ENCODE data around the gene THRB. TPM values are rescaled to one million over a fixed set of nuclear protein-coding genes. Genes with fewer than 3 reads are reported as not detected.

The THRB gene
- total RNA-seq, 1 experiment from 2014 or later = 9.7 TPM

- DNase-seq = no peak
- no peaks in the 10 kb centered on the region for H3K27me3 ChIP-seq (ENCODE audit: insufficient read depth, low read depth)
- no TSS peak for BruUV-seq (replicated peaks)
- intact Hi-C loops (cut with micrococcal nuclease; ENCODE audit: unreplicated experiment) = no loop called here
- H3K4me1 ChIP-seq (replicated peaks; ENCODE audit: insufficient read depth) = no peaks in the 10 kb centered on the region
- H3F3A ChIP-seq (ENCODE audit: insufficient read depth, low read depth) = no peaks in the 10 kb centered on the region
- no peaks in the 10 kb centered on the region for H3K36me3 ChIP-seq (ENCODE audit: low read depth)
- H3K4me3 ChIP-seq = no peak overlapping the region
- H2AFZ ChIP-seq = no peak overlapping the region
- H3K9me3 ChIP-seq (ENCODE audit: insufficient read depth, low read depth) = no peaks in the 10 kb centered on the region
- TF ChIP-seq EZH2 (IDR thresholded peaks at IDR 0.05; ENCODE audit: low read depth) = no peak
- TF ChIP-seq CTCF (conservative IDR thresholded peaks at IDR 0.05) = no peak
- ChIA-PET POLR2A (ENCODE audit: unreplicated experiment) (no interaction called here), CTCF (no interaction called here)
- H4K20me1 ChIP-seq (ENCODE audit: insufficient read depth) = no peaks in the 10 kb centered on the region
- no peaks in the 10 kb centered on the region for H3K79me2 ChIP-seq (ENCODE audit: low read depth)
- H3K4me2 ChIP-seq = no peak overlapping the region
- no peak overlapping the region for H3K27ac ChIP-seq
- H3K9me2 ChIP-seq (ENCODE audit: insufficient read depth) = no peaks in the 10 kb centered on the region
Observed at GRCh38 chr3:24258260-24258659, 236.4 kb downstream of the THRB start.

DNA sequence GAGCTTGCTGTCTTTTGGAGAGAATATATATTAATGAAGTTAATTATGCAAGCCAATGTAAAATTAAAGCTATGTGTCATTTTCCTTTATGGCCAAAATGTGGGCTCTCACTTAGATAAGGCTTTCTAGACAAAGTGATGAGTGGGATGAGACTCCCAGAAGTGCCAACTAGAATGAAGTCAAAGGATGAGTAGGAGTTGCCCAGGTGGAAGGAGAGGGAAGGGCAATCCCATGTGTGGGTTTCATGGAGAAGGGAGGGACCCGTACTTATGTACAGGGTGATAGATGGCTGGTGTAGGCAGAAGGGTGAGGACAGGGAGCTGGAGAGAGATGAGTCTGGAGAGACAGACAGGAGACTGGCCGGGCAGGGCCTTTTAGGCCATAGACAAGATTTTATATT is 239.2 kb downstream of the THRB start:
- Histone ChIP-seq H3K27me3 (ENCODE audit: insufficient read depth, low read depth) (no peaks in the 10 kb centered on the region), H3K9me3 (ENCODE audit: insufficient read depth, low read depth) (no peaks in the 10 kb centered on the region), H3K4me1 (replicated peaks; ENCODE audit: insufficient read depth) (no peaks in the 10 kb centered on the region), H4K20me1 (ENCODE audit: insufficient read depth) (no peaks in the 10 kb centered on the region), H3K9me2 (ENCODE audit: insufficient read depth) (no peaks in the 10 kb centered on the region), H3F3A (ENCODE audit: insufficient read depth, low read depth) (no peaks in the 10 kb centered on the region), H3K36me3 (ENCODE audit: low read depth) (no peaks in the 10 kb centered on the region), H3K27ac (no peak overlapping the region), H3K4me3 (no peak overlapping the region), H2AFZ (no peak overlapping the region), H3K4me2 (no peak overlapping the region), H3K79me2 (ENCODE audit: low read depth) (no peaks in the 10 kb centered on the region)
- ChIA-PET POLR2A (ENCODE audit: unreplicated experiment) (no interaction called here), CTCF (no interaction called here)
- TF ChIP-seq EZH2 (IDR thresholded peaks at IDR 0.05; ENCODE audit: low read depth) (no peak), CTCF (conservative IDR thresholded peaks at IDR 0.05) (no peak)
- no TSS peak for BruUV-seq (replicated peaks)
- DNase-seq = no peak
- intact Hi-C loops (cut with micrococcal nuclease; ENCODE audit: unreplicated experiment) = no loop called here

- H3K4me3 ChIP-seq = no peak overlapping the region
- no peaks in the 10 kb centered on the region for H3K9me3 ChIP-seq (ENCODE audit: insufficient read depth, low read depth)
- H3K4me1 ChIP-seq (replicated peaks; ENCODE audit: insufficient read depth) = peaks cover 6% of the 10 kb centered on the region
- no peaks in the 10 kb centered on the region for H4K20me1 ChIP-seq (ENCODE audit: insufficient read depth)
- H3F3A ChIP-seq (ENCODE audit: insufficient read depth, low read depth) = no peaks in the 10 kb centered on the region
- no TSS peak for BruUV-seq (replicated peaks)
- no peak overlapping the region for H3K27ac ChIP-seq
- H3K36me3 ChIP-seq (ENCODE audit: low read depth) = no peaks in the 10 kb centered on the region
- H2AFZ ChIP-seq = no peak overlapping the region
- ChIA-PET POLR2A (ENCODE audit: unreplicated experiment) (no interaction called here), CTCF (no interaction called here)
- H3K9me2 ChIP-seq (ENCODE audit: insufficient read depth) = no peaks in the 10 kb centered on the region
- no peak overlapping the region for H3K4me2 ChIP-seq
- no peaks in the 10 kb centered on the region for H3K27me3 ChIP-seq (ENCODE audit: insufficient read depth, low read depth)
- intact Hi-C loops (cut with micrococcal nuclease; ENCODE audit: unreplicated experiment) = no loop called here
- no peak for DNase-seq
- TF ChIP-seq CTCF (conservative IDR thresholded peaks at IDR 0.05) = no peak
- no peak for TF ChIP-seq EZH2 (IDR thresholded peaks at IDR 0.05; ENCODE audit: low read depth)
- H3K79me2 ChIP-seq (ENCODE audit: low read depth) = no peaks in the 10 kb centered on the region
Observed at GRCh38 chr3:24254649-24255048, 240.0 kb downstream of the THRB start.
